HepG2 (cell line): ENCODE data around the gene SWSAP1. TPM values are rescaled to one million over a fixed set of nuclear protein-coding genes. Genes with fewer than 3 reads are reported as not detected.

Experiments used
- ATAC-seq: fragments of 200-7000 bp; cut with Tn5 transposase; 3 replicates; pipeline ENCODE4 v1.9.1; 2020; ENCODE audit warnings: mild to moderate bottlenecking, moderate library complexity
- BruUV-seq: library from RNA; stranded (reverse); fragments of 400-500 nt; replicated peaks from 2 replicates; lab custom pipeline; 2021; lab: Mats Ljungman, UMichigan
- CTCF ChIA-PET: fragments of 300-600 bp; formaldehyde crosslinking; extraction: SDS; loops from one replicate; lab custom pipeline; 2021; ENCODE audit warnings: low total read pairs, inconsistent platforms, low intra/inter-chr PET ratio; lab: Yijun Ruan, JAX
- POLR2A ChIA-PET: fragments of 350-600 bp; sonication (Branson Sonifier 250); formaldehyde crosslinking; loops from one replicate; lab custom pipeline; 2020; ENCODE audit warnings: antibody characterized with exemption, inconsistent platforms; lab: Yijun Ruan, JAX
- DNase-seq: peaks from one replicate; pipeline ENCODE4 v3.0.0-alpha.2; 2015; ENCODE audit warnings: low spot score
- FAIRE-seq: peaks from 3 replicates; lab custom pipeline; 2011; peaks lifted over from hg19 to GRCh38; lab: Jason Lieb, UNC
- H2AFZ ChIP-seq: one replicate; pipeline ENCODE4 v1.6.1; 2011; ENCODE audit warnings: low read length, inconsistent platforms
- H3K27ac ChIP-seq: fragments of 300-600 bp; 3 replicates; pipeline ENCODE4 v1.8.0; 2011; ENCODE audit warnings: mixed run types, mild to moderate bottlenecking, mixed read lengths, low read length, inconsistent platforms; ENCODE audit not compliant: insufficient read depth; ENCODE audit errors: extremely low read length
- H3K27me3 ChIP-seq, 2 experiments: fragments of 200-600 bp in 1 of 2; 2 replicates in 1 of 2; 3 replicates in 1 of 2; pipeline versions ENCODE4 v1.6.0 to v1.8.0; 2011; ENCODE audit warnings: low read length in 2 of 2, mild to moderate bottlenecking in 2 of 2, moderate library complexity in 2 of 2, inconsistent platforms in 1 of 2; ENCODE audit not compliant: insufficient read depth in 2 of 2, control insufficient read depth in 1 of 2
- H3K36me3 ChIP-seq, 2 experiments: fragments of 200-600 bp in 1 of 2; replicated peaks in 1 of 2; 2 replicates in 1 of 2; 3 replicates in 1 of 2; pipeline versions ENCODE4 v1.5.1 to v1.8.0; 2011; ENCODE audit warnings: low read length in 2 of 2, inconsistent platforms in 1 of 2; ENCODE audit not compliant: insufficient read depth in 2 of 2, control insufficient read depth in 1 of 2
- H3K4me1 ChIP-seq: 2 replicates; pipeline ENCODE4 v1.5.1; 2012; ENCODE audit warnings: low read length, inconsistent platforms; ENCODE audit not compliant: insufficient read depth
- H3K4me2 ChIP-seq: 2 replicates; pipeline ENCODE4 v1.6.0; 2011; ENCODE audit warnings: low read depth, low read length, inconsistent platforms
- H3K4me3 ChIP-seq, 3 experiments: fragments of 200-600 bp in 1 of 3; sonication (generic), shearing (Covaris generic) in 1 of 3; replicated peaks in 1 of 3; 2 replicates each; pipeline ENCODE4 v1.5.1; 2011 to 2016; ENCODE audit warnings: low read length in 3 of 3, inconsistent platforms in 2 of 3, low read depth in 2 of 3, mild to moderate bottlenecking in 2 of 3, control low read depth in 1 of 3, mixed read lengths in 1 of 3; ENCODE audit not compliant: insufficient read depth in 1 of 3
- H3K79me2 ChIP-seq: one replicate; pipeline ENCODE4 v1.6.1; 2011; ENCODE audit warnings: low read length, inconsistent platforms; ENCODE audit not compliant: insufficient read depth
- H3K9ac ChIP-seq: 2 replicates; pipeline ENCODE4 v1.6.0; 2011; ENCODE audit warnings: mild to moderate bottlenecking, low read depth, low read length, inconsistent platforms; ENCODE audit not compliant: insufficient read depth
- H3K9me3 ChIP-seq: 2 replicates; pipeline ENCODE4 v1.5.1; 2012; ENCODE audit warnings: mild to moderate bottlenecking, low read length
- H4K20me1 ChIP-seq: 2 replicates; pipeline ENCODE4 v1.6.0; 2011; ENCODE audit warnings: inconsistent platforms, mild to moderate bottlenecking, low read length, moderate library complexity; ENCODE audit not compliant: insufficient read depth
- ARNT2 ChIP-seq: sonication (generic); formaldehyde crosslinking; IDR thresholded peaks from 2 replicates; pipeline ENCODE4 v1.8.0; 2022; ENCODE audit warnings: mild to moderate bottlenecking, low read depth, missing genetic modification reagents, moderate library complexity
- GATA4 ChIP-seq: sonication (generic); IDR thresholded peaks from 2 replicates; pipeline ENCODE4 v1.6.1; 2016; ENCODE audit warnings: antibody characterized with exemption, low read depth, borderline replicate concordance
- IKZF4 ChIP-seq: sonication (generic); formaldehyde crosslinking; IDR thresholded peaks from 2 replicates; pipeline ENCODE4 v1.5.1; 2020; ENCODE audit warnings: borderline replicate concordance, mild to moderate bottlenecking, low read depth, missing genetic modification reagents; ENCODE audit errors: not compliant biosample characterization
- NR2C2 ChIP-seq: sonication (generic); formaldehyde crosslinking; IDR thresholded peaks from 2 replicates; pipeline ENCODE4 v1.4.0; 2020; ENCODE audit warnings: missing genetic modification reagents, mild to moderate bottlenecking, moderate library complexity, borderline replicate concordance
- RFX1 ChIP-seq: fragments of 450-650 bp; IDR thresholded peaks from 2 replicates; pipeline ENCODE4 v1.6.1; 2017
- RFX5 ChIP-seq: IDR thresholded peaks from 2 replicates; pipeline ENCODE4 v1.6.1; 2011; ENCODE audit warnings: low read depth, low read length, improper control_type of control experiment
- ZNF567 ChIP-seq: sonication (generic); formaldehyde crosslinking; IDR thresholded peaks from 2 replicates; pipeline ENCODE4 v1.8.1; 2023; ENCODE audit warnings: mild to moderate bottlenecking, missing genetic modification reagents, borderline replicate concordance
- WGBS: methylation state at CpG from one replicate; pipeline ENCODE4 v1.1.6; 2017; ENCODE audit warnings: low lambda C conversion rate; 5-methylcytosine and 5-hydroxymethylcytosine counted together
- in situ Hi-C: cut with HindIII; loops from 2 replicates; pipeline ENCODE4 v1.10.0; 2017; ENCODE audit warnings: low pct_unique_long_range_greater_than_20kb; ENCODE audit not compliant: extremely low pct_ligation_motif_present
- intact Hi-C: fragments of 100-400 bp; cut with micrococcal nuclease; formaldehyde crosslinking; loops from one replicate; pipeline ENCODE4 v1.10.0; 2022; ENCODE audit not compliant: unreplicated experiment
- polyA plus RNA-seq, 8 experiments: library from polyadenylated mRNA; depleted of rRNA in 3 of 8; stranded (reverse) in 7 of 8; unstranded in 1 of 8; fragments of >200 nt; fragmentation: Illumina TruSeq in 4 of 8; extraction: Trizol in 4 of 8; gene quantifications; 2 replicates each; pipeline versions ENCODE4 v1.2.1 to v1.2.3, GENCODE V29; 2011 to 2016; ENCODE audit warnings: low read depth in 4 of 8, missing spikeins in 1 of 8, mixed read lengths in 1 of 8; ENCODE audit not compliant: insufficient read depth in 1 of 8
- total RNA-seq, 5 experiments: library from RNA; depleted of rRNA; stranded (reverse); fragments of >200 nt; fragmentation: Illumina TruSeq; extraction: Trizol; gene quantifications; 2 replicates each; pipeline ENCODE4 v1.2.3, GENCODE V29; 2016; ENCODE audit warnings: low read depth in 1 of 5
- TF ChIP-seq, protein P1 (sequence below): sonication (generic); formaldehyde crosslinking; IDR thresholded peaks from 2 replicates; pipeline ENCODE4 v1.4.0; 2020; ENCODE audit warnings: missing genetic modification reagents; ENCODE audit errors: not compliant biosample characterization
- TF ChIP-seq, protein P2 (sequence below): sonication (generic); formaldehyde crosslinking; IDR thresholded peaks from 2 replicates; pipeline ENCODE4 v1.5.1; 2020; ENCODE audit warnings: missing genetic modification reagents, mild to moderate bottlenecking, borderline replicate concordance

The SWSAP1 gene
- total and polyA plus RNA-seq, 2 of the 13 experiments (the other 11 are each of a cell fraction or from before 2014, with no cell fraction given): 2.7 to 3.3 TPM

DNA sequence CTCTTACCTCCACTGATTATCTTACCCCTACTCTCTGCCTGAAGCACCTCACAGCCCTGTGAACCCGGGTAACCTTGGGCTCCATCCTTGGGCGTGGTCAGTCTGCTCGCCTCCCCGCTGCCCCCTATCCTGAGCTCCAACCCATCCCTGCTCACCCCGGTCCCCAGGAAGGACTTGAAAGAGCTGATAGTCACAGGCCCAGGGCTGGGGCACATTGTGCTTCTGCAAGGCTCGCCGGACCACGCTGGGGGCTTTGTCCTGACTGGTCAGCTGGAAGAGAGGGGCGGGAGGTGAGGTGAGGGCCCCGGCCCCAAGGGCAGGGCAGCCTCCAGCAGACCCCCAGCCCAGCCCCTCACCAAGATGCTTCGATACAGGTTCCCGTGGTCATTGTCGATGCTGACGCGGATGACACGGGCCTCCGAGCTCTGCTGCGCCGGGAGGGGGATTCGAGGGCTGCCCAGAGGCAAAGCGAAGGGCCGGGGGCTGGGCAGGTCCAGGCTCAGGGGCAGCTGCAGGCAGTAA lies 22.7 kb downstream of the SWSAP1 start:
- Histone ChIP-seq H2AFZ (no peak overlapping the region), H3K27me3 (no peaks in the 10 kb centered on the region), H3K36me3 (no peaks in the 10 kb centered on the region), H4K20me1 (no peaks in the 10 kb centered on the region), H3K4me3 (no peak overlapping the region), H3K9ac (no peak overlapping the region), H3K79me2 (no peaks in the 10 kb centered on the region), H3K4me2 (no peak overlapping the region), H3K4me1 (0 out of 2 replicates have a peak, but pooled peaks cover 2% of the 10 kb centered on the region), H3K9me3 (no peaks in the 10 kb centered on the region), H3K27ac (no peak overlapping the region)
- TF ChIP-seq, protein P1, sequence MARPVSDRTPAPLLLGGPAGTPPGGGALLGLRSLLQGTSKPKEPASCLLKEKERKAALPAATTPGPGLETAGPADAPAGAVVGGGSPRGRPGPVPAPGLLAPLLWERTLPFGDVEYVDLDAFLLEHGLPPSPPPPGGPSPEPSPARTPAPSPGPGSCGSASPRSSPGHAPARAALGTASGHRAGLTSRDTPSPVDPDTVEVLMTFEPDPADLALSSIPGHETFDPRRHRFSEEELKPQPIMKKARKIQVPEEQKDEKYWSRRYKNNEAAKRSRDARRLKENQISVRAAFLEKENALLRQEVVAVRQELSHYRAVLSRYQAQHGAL (CRISPR knock-in tag): no peak
- TF ChIP-seq GATA4 (no peak), ZNF567 (no peak), ARNT2 (no peak), IKZF4 (no peak), RFX5 (no peak), RFX1 (no peak), NR2C2 (CRISPR knock-in tag) (no peak)
- TF ChIP-seq, protein P2, sequence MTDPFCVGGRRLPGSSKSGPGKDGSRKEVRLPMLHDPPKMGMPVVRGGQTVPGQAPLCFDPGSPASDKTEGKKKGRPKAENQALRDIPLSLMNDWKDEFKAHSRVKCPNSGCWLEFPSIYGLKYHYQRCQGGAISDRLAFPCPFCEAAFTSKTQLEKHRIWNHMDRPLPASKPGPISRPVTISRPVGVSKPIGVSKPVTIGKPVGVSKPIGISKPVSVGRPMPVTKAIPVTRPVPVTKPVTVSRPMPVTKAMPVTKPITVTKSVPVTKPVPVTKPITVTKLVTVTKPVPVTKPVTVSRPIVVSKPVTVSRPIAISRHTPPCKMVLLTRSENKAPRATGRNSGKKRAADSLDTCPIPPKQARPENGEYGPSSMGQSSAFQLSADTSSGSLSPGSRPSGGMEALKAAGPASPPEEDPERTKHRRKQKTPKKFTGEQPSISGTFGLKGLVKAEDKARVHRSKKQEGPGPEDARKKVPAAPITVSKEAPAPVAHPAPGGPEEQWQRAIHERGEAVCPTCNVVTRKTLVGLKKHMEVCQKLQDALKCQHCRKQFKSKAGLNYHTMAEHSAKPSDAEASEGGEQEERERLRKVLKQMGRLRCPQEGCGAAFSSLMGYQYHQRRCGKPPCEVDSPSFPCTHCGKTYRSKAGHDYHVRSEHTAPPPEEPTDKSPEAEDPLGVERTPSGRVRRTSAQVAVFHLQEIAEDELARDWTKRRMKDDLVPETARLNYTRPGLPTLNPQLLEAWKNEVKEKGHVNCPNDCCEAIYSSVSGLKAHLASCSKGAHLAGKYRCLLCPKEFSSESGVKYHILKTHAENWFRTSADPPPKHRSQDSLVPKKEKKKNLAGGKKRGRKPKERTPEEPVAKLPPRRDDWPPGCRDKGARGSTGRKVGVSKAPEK: no peak
- ChIA-PET CTCF (no interaction called here), POLR2A (no interaction called here)
- WGBS: 84% methylated on average over 5 of the region's 22 CpGs
- no peak; the same call in 2 of the 3 replicates for ATAC-seq
- FAIRE-seq: no peak
- no TSS peak for BruUV-seq
- no peak for DNase-seq
- intact Hi-C loops (no loop called here), in situ Hi-C loops (no loop called here)
